Neural progenitor cell (in vitro differentiated cells): Measurements from ENCODE around the gene GEMIN8. TPM values are rescaled to one million over a fixed set of nuclear protein-coding genes. Genes with fewer than 3 reads are reported as not detected.

Experiments used
- DNase-seq: peaks from one replicate; pipeline ENCODE4 v3.0.0-alpha.2; 2016; ENCODE audit warnings: low spot score
- H2AFZ ChIP-seq: fragments of 200-600 bp; sonication (generic); replicated peaks from 2 replicates; pipeline ENCODE4 v1.6.1; 2016; ENCODE audit warnings: antibody characterized with exemption
- H3F3A ChIP-seq: fragments of 200-600 bp; sonication (generic); 2 replicates; pipeline ENCODE4 v1.6.1; 2016; ENCODE audit warnings: antibody characterized with exemption, low read depth
- H3K27ac ChIP-seq: fragments of 200-600 bp; sonication (generic); 2 replicates; pipeline ENCODE4 v1.5.1; 2016; ENCODE audit warnings: mild to moderate bottlenecking
- H3K27me3 ChIP-seq: fragments of 200-600 bp; sonication (generic); 2 replicates; pipeline ENCODE4 v1.6.1; 2016; ENCODE audit warnings: mild to moderate bottlenecking, moderate library complexity
- H3K36me3 ChIP-seq: fragments of 200-600 bp; sonication (generic); 2 replicates; pipeline ENCODE4 v1.5.1; 2016
- H3K4me1 ChIP-seq: fragments of 200-600 bp; sonication (generic); 2 replicates; pipeline ENCODE4 v1.6.1; 2016; ENCODE audit warnings: mixed run types
- H3K4me2 ChIP-seq: fragments of 200-600 bp; sonication (generic); 2 replicates; pipeline ENCODE4 v1.6.1; 2016
- H3K4me3 ChIP-seq: fragments of 200-600 bp; sonication (generic); 2 replicates; pipeline ENCODE4 v1.5.1; 2016
- H3K79me2 ChIP-seq: fragments of 200-600 bp; sonication (generic); 2 replicates; pipeline ENCODE4 v1.6.1; 2016; ENCODE audit warnings: low read depth
- H3K9ac ChIP-seq: fragments of 200-600 bp; sonication (generic); 2 replicates; pipeline ENCODE4 v1.6.1; 2016
- H3K9me3 ChIP-seq: fragments of 200-600 bp; sonication (generic); 2 replicates; pipeline ENCODE4 v1.5.1; 2016; ENCODE audit warnings: low read depth
- H4K20me1 ChIP-seq: fragments of 200-600 bp; sonication (generic); 2 replicates; pipeline ENCODE4 v1.6.1; 2016; ENCODE audit warnings: low read depth
- H3K27ac Mint-ChIP-seq: 3 replicates; pipeline ENCODE4 v1.8.0; 2021; ENCODE audit warnings: mixed read lengths
- H3K27me3 Mint-ChIP-seq: 2 replicates; pipeline ENCODE4 v1.8.0; 2022; ENCODE audit warnings: low read depth, mild to moderate bottlenecking, inconsistent platforms, moderate library complexity, mixed read lengths; ENCODE audit not compliant: insufficient read depth
- H3K36me3 Mint-ChIP-seq: 3 replicates; pipeline ENCODE4 v1.8.0; 2021; ENCODE audit warnings: mixed read lengths
- H3K4me1 Mint-ChIP-seq: 3 replicates; pipeline ENCODE4 v1.8.0; 2021; ENCODE audit warnings: mixed read lengths
- H3K4me3 Mint-ChIP-seq: 3 replicates; pipeline ENCODE4 v1.8.0; 2021; ENCODE audit warnings: mild to moderate bottlenecking, moderate library complexity, mixed read lengths
- H3K9me3 Mint-ChIP-seq: 3 replicates; pipeline ENCODE4 v1.8.0; 2020; ENCODE audit warnings: mixed read lengths
- EZH2 ChIP-seq: fragments of 200-600 bp; sonication (generic); IDR thresholded peaks from 2 replicates; pipeline ENCODE4 v1.6.1; 2017; ENCODE audit warnings: antibody characterized with exemption, mild to moderate bottlenecking, moderate library complexity
- EZH2phosphoT487 ChIP-seq: fragments of 200-600 bp; sonication (generic); IDR thresholded peaks from 2 replicates; pipeline ENCODE4 v1.6.1; 2017; ENCODE audit warnings: antibody characterized with exemption
- total RNA-seq: library from RNA; depleted of rRNA; stranded (reverse); fragments of >200 nt; gene quantifications from 2 replicates; pipeline ENCODE4 v1.2.3, GENCODE V29; 2015; ENCODE audit warnings: low replicate concordance
- TF ChIP-seq, protein P1 (sequence below): fragments of 200-600 bp; sonication (generic); IDR thresholded peaks from 2 replicates; pipeline ENCODE4 v1.5.1; 2017; ENCODE audit warnings: antibody characterized with exemption, mild to moderate bottlenecking

GEMIN8 gene
- total RNA-seq, 1 donor from 2014 or later, result 18.0 TPM

- TF ChIP-seq EZH2 (no peak), EZH2phosphoT487 (no peak)
- TF ChIP-seq, protein P1, sequence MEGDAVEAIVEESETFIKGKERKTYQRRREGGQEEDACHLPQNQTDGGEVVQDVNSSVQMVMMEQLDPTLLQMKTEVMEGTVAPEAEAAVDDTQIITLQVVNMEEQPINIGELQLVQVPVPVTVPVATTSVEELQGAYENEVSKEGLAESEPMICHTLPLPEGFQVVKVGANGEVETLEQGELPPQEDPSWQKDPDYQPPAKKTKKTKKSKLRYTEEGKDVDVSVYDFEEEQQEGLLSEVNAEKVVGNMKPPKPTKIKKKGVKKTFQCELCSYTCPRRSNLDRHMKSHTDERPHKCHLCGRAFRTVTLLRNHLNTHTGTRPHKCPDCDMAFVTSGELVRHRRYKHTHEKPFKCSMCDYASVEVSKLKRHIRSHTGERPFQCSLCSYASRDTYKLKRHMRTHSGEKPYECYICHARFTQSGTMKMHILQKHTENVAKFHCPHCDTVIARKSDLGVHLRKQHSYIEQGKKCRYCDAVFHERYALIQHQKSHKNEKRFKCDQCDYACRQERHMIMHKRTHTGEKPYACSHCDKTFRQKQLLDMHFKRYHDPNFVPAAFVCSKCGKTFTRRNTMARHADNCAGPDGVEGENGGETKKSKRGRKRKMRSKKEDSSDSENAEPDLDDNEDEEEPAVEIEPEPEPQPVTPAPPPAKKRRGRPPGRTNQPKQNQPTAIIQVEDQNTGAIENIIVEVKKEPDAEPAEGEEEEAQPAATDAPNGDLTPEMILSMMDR, result no peak
- peaks cover 4% of the 10 kb centered on the region for H3K9me3 ChIP-seq
- H3K4me2 ChIP-seq, result no peak overlapping the region
- H3K4me1 ChIP-seq, result no peaks in the 10 kb centered on the region
- no peak overlapping the region for H3K4me3 ChIP-seq
- H3K4me1 Mint-ChIP-seq, result no peaks in the 10 kb centered on the region
- no peaks in the 10 kb centered on the region for H4K20me1 ChIP-seq
- H3K36me3 Mint-ChIP-seq, result peaks cover 11% of the 10 kb centered on the region
- no peaks in the 10 kb centered on the region for H3K79me2 ChIP-seq
- no peak overlapping the region for H2AFZ ChIP-seq
- no peak for DNase-seq
- no peaks in the 10 kb centered on the region for H3K36me3 ChIP-seq
- H3K27ac ChIP-seq, result no peak overlapping the region
- peaks cover 2% of the 10 kb centered on the region for H3K27me3 Mint-ChIP-seq
- no peak overlapping the region for H3K4me3 Mint-ChIP-seq
- H3F3A ChIP-seq, result no peaks in the 10 kb centered on the region
- H3K9me3 Mint-ChIP-seq, result no peaks in the 10 kb centered on the region
- H3K9ac ChIP-seq, result no peak overlapping the region
- no peaks in the 10 kb centered on the region for H3K27me3 ChIP-seq
- no peak overlapping the region for H3K27ac Mint-ChIP-seq
Measured at GRCh38 chrX:14015941-14016340, 13.8 kb downstream of the GEMIN8 start.

DNA sequence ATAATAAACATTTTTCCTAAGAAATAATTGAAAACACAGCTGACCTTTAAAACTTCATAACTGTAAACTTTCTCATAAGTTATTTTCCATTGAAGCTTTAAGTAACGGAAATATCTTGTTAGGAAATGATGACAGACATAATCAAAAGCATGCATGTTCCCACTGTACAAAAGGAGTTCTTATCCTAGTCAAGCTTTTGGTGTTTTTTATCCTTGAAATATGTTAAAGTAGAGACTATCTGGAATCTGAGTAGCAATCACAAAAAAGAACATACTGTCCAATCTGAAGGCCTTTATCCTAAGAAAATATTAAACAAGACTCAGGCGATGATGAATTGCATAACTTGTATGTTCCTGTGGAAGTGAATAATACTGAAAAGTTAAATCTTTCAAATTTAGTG, 14.4 kb downstream of the GEMIN8 start:
- Histone ChIP-seq H3F3A (no peaks in the 10 kb centered on the region), H3K27me3 (no peaks in the 10 kb centered on the region), H3K79me2 (no peaks in the 10 kb centered on the region), H3K4me3 (no peak overlapping the region), H3K4me2 (no peak overlapping the region), H3K27ac (no peak overlapping the region), H3K9me3 (peaks cover 4% of the 10 kb centered on the region), H2AFZ (no peak overlapping the region), H3K9ac (no peak overlapping the region), H4K20me1 (no peaks in the 10 kb centered on the region), H3K4me1 (no peaks in the 10 kb centered on the region), H3K36me3 (no peaks in the 10 kb centered on the region)
- no peak for DNase-seq
- H3K36me3 Mint-ChIP-seq, result peaks cover 11% of the 10 kb centered on the region
- H3K4me3 Mint-ChIP-seq, result no peak overlapping the region
- TF ChIP-seq, protein P1, result no peak
- TF ChIP-seq EZH2phosphoT487 (no peak), EZH2 (no peak)
- no peaks in the 10 kb centered on the region for H3K4me1 Mint-ChIP-seq
- no peaks in the 10 kb centered on the region for H3K9me3 Mint-ChIP-seq
- no peak overlapping the region for H3K27ac Mint-ChIP-seq
- H3K27me3 Mint-ChIP-seq, result no peaks in the 10 kb centered on the region

GRCh38 chrX:14014526-14014925, 15.2 kb downstream of the GEMIN8 start:
- H3K4me1 Mint-ChIP-seq, result no peaks in the 10 kb centered on the region
- no peaks in the 10 kb centered on the region for H3K9me3 Mint-ChIP-seq
- H3K27me3 Mint-ChIP-seq, result no peaks in the 10 kb centered on the region
- no peak for DNase-seq
- no peak overlapping the region for H3K4me3 ChIP-seq
- H4K20me1 ChIP-seq, result no peaks in the 10 kb centered on the region
- peaks cover 4% of the 10 kb centered on the region for H3K9me3 ChIP-seq
- H3K4me1 ChIP-seq, result no peaks in the 10 kb centered on the region
- H3K27me3 ChIP-seq, result no peaks in the 10 kb centered on the region
- no peaks in the 10 kb centered on the region for H3K79me2 ChIP-seq
- no peaks in the 10 kb centered on the region for H3F3A ChIP-seq
- H3K27ac Mint-ChIP-seq, result no peak overlapping the region
- H3K4me2 ChIP-seq, result no peak overlapping the region
- TF ChIP-seq EZH2, result no peak
- TF ChIP-seq EZH2phosphoT487, result no peak
- TF ChIP-seq, protein P1, result no peak
- H3K36me3 ChIP-seq, result no peaks in the 10 kb centered on the region
- H3K4me3 Mint-ChIP-seq, result no peak overlapping the region
- no peak overlapping the region for H3K27ac ChIP-seq
- H3K36me3 Mint-ChIP-seq, result peaks cover 11% of the 10 kb centered on the region
- H3K9ac ChIP-seq, result no peak overlapping the region
- no peak overlapping the region for H2AFZ ChIP-seq
